H1 (cell line): ENCODE data around the gene CHRD. TPM values are rescaled to one million over a fixed set of nuclear protein-coding genes. Genes with fewer than 3 reads are reported as not detected.

Experiments
- CTCF ChIA-PET: fragments of 300-600 bp; sonication (Branson Sonifier 250); formaldehyde crosslinking; loops from one replicate; lab custom pipeline; 2021; ENCODE audit not compliant: partially characterized antibody; lab: Charles Lee
- POLR2A ChIA-PET: fragments of 300-600 bp; sonication (Branson Sonifier 250); formaldehyde crosslinking; loops from one replicate; lab custom pipeline; 2021; ENCODE audit warnings: inconsistent platforms; ENCODE audit not compliant: partially characterized antibody; lab: Charles Lee
- DNase-seq, 2 experiments: peaks; one replicate each; pipeline versions ENCODE4 v3.0.0 to v3.0.0-alpha.2; 2010 to 2022; ENCODE audit warnings: low spot score in 2 of 2, low read depth in 1 of 2, mixed read lengths in 1 of 2
- FAIRE-seq: peaks from 2 replicates; lab custom pipeline; 2011; peaks lifted over from hg19 to GRCh38; lab: Jason Lieb, UNC
- H2AFZ ChIP-seq: 2 replicates; pipeline ENCODE4 v1.8.1; 2012; ENCODE audit warnings: low read length, inconsistent platforms
- H2AK5ac ChIP-seq: 2 replicates; pipeline ENCODE4 v1.6.1; 2013; ENCODE audit warnings: low read depth, low read length
- H2BK120ac ChIP-seq: replicated peaks from 2 replicates; pipeline ENCODE3; 2013; ENCODE audit warnings: low read depth, low read length, inconsistent platforms
- H2BK12ac ChIP-seq: 2 replicates; pipeline ENCODE4 v1.6.1; 2013; ENCODE audit warnings: low read depth, low read length
- H2BK15ac ChIP-seq: 2 replicates; pipeline ENCODE4 v1.6.1; 2013; ENCODE audit warnings: low read length
- H2BK20ac ChIP-seq: 2 replicates; pipeline ENCODE4 v1.6.1; 2013; ENCODE audit warnings: low read length
- H2BK5ac ChIP-seq: 2 replicates; pipeline ENCODE4 v1.6.1; 2013; ENCODE audit warnings: low read depth, low read length
- H3K14ac ChIP-seq: 2 replicates; pipeline ENCODE4 v1.6.1; 2013; ENCODE audit warnings: inconsistent platforms; ENCODE audit not compliant: insufficient read length
- H3K18ac ChIP-seq: 2 replicates; pipeline ENCODE4 v1.6.1; 2013; ENCODE audit warnings: low read length; ENCODE audit errors: extremely low read depth
- H3K23ac ChIP-seq: 2 replicates; pipeline ENCODE4 v1.6.1; 2013; ENCODE audit warnings: inconsistent platforms; ENCODE audit not compliant: insufficient read length
- H3K23me2 ChIP-seq: 2 replicates; pipeline ENCODE4 v1.6.1; 2013; ENCODE audit warnings: low read depth, low read length
- H3K27ac ChIP-seq: 2 replicates; pipeline ENCODE4 v1.6.1; 2011; ENCODE audit warnings: low read depth, low read length, inconsistent platforms
- H3K27me3 ChIP-seq, 4 experiments: replicated peaks in 1 of 4; 1 replicate in 1 of 4; 2 replicates in 3 of 4; pipeline versions ENCODE4 v1.6.1 to v1.8.1; 2011 to 2013; ENCODE audit warnings: low read length in 3 of 4, mild to moderate bottlenecking in 3 of 4, inconsistent platforms in 2 of 4, mixed read lengths in 2 of 4, moderate library complexity in 1 of 4; ENCODE audit not compliant: control insufficient read depth in 3 of 4, insufficient read depth in 3 of 4; ENCODE audit errors: extremely low read depth in 1 of 4
- H3K36me3 ChIP-seq, 4 experiments: 2 replicates each; pipeline versions ENCODE4 v1.6.1 to v1.8.1; 2011 to 2013; ENCODE audit warnings: mild to moderate bottlenecking in 4 of 4, low read length in 3 of 4, moderate library complexity in 2 of 4, control low read depth in 1 of 4, inconsistent platforms in 1 of 4; ENCODE audit not compliant: insufficient read depth in 4 of 4, control insufficient read depth in 2 of 4
- H3K4ac ChIP-seq: replicated peaks from 2 replicates; pipeline ENCODE3; 2013; ENCODE audit warnings: low read length, low read depth, mixed read lengths, inconsistent platforms; ENCODE audit not compliant: insufficient read length
- H3K4me1 ChIP-seq, 4 experiments: replicated peaks in 1 of 4; 1 replicate in 1 of 4; 2 replicates in 3 of 4; pipeline versions ENCODE4 v1.6.1 to v1.8.1; 2011 to 2013; ENCODE audit warnings: low read length in 3 of 4, inconsistent platforms in 2 of 4, mixed read lengths in 1 of 4; ENCODE audit not compliant: insufficient read depth in 4 of 4, control insufficient read depth in 3 of 4
- H3K4me2 ChIP-seq, 2 experiments: 2 replicates each; pipeline versions ENCODE4 v1.6.1 to v1.8.1; 2011 to 2013; ENCODE audit warnings: low read depth in 2 of 2, low read length in 2 of 2, control low read depth in 1 of 2, inconsistent platforms in 1 of 2, mild to moderate bottlenecking in 1 of 2; ENCODE audit not compliant: insufficient read depth in 1 of 2
- H3K4me3 ChIP-seq, 4 experiments: fragments of 200-600, 300-600 bp in 1 of 4; sonication (generic), shearing (Covaris generic), sonication (Bioruptor Twin) in 1 of 4; 2 replicates each; pipeline versions ENCODE4 v1.5.1 to v1.8.1; 2011 to 2016; ENCODE audit warnings: low read length in 4 of 4, low read depth in 3 of 4, control low read depth in 2 of 4, inconsistent platforms in 2 of 4, mild to moderate bottlenecking in 2 of 4, mixed read lengths in 1 of 4, moderate library complexity in 1 of 4; ENCODE audit not compliant: insufficient read depth in 2 of 4; ENCODE audit errors: extremely low read depth in 1 of 4
- H3K56ac ChIP-seq: replicated peaks from 2 replicates; pipeline ENCODE3; 2013; ENCODE audit warnings: low read depth, mild to moderate bottlenecking, mixed read lengths, low read length, inconsistent platforms; ENCODE audit not compliant: insufficient read length
- H3K79me1 ChIP-seq: 2 replicates; pipeline ENCODE4 v1.6.1; 2013; ENCODE audit warnings: low read depth, low read length, control low read depth
- H3K79me2 ChIP-seq, 2 experiments: 2 replicates each; pipeline versions ENCODE4 v1.6.1 to v1.8.1; 2012 to 2013; ENCODE audit warnings: low read length in 2 of 2, mild to moderate bottlenecking in 2 of 2, inconsistent platforms in 1 of 2; ENCODE audit not compliant: insufficient read depth in 2 of 2, control insufficient read depth in 1 of 2
- H3K9ac ChIP-seq, 4 experiments: replicated peaks in 1 of 4; 1 replicate in 1 of 4; 2 replicates in 3 of 4; pipeline versions ENCODE4 v1.6.1 to v1.8.1; 2011 to 2013; ENCODE audit warnings: low read depth in 3 of 4, low read length in 3 of 4, control low read depth in 2 of 4, mild to moderate bottlenecking in 2 of 4, moderate library complexity in 2 of 4, inconsistent platforms in 1 of 4; ENCODE audit errors: extremely low read depth in 1 of 4
- H3K9me3 ChIP-seq, 2 experiments: 2 replicates each; pipeline versions ENCODE4 v1.6.1 to v1.8.1; 2012 to 2013; ENCODE audit warnings: mild to moderate bottlenecking in 2 of 2, moderate library complexity in 2 of 2, control low read depth in 1 of 2, inconsistent platforms in 1 of 2, low read depth in 1 of 2, low read length in 1 of 2, mixed read lengths in 1 of 2; ENCODE audit not compliant: insufficient read depth in 2 of 2
- H4K20me1 ChIP-seq, 2 experiments: replicated peaks in 1 of 2; 2 replicates each; pipeline versions ENCODE3 to v1.8.1; 2011 to 2013; ENCODE audit warnings: inconsistent platforms in 2 of 2, low read length in 2 of 2, mild to moderate bottlenecking in 1 of 2; ENCODE audit not compliant: insufficient read depth in 2 of 2, control insufficient read depth in 1 of 2
- H4K5ac ChIP-seq: 2 replicates; pipeline ENCODE4 v1.6.1; 2013; ENCODE audit warnings: low read length, low read depth, mixed read lengths, inconsistent platforms; ENCODE audit not compliant: insufficient read length
- H4K8ac ChIP-seq: 2 replicates; pipeline ENCODE4 v1.8.0; 2013; ENCODE audit warnings: mild to moderate bottlenecking, moderate library complexity, low read length, inconsistent platforms; ENCODE audit not compliant: insufficient read depth; ENCODE audit errors: extremely low read depth
- H4K91ac ChIP-seq: replicated peaks from 2 replicates; pipeline ENCODE3; 2013; ENCODE audit warnings: low read length, mixed read lengths, inconsistent platforms; ENCODE audit not compliant: insufficient read length
- CEBPB ChIP-seq: IDR thresholded peaks from 2 replicates; pipeline ENCODE4 v1.6.1; 2012; ENCODE audit warnings: low read depth, low read length
- CREB1 ChIP-seq: IDR thresholded peaks from 2 replicates; pipeline ENCODE4 v1.6.1; 2012; ENCODE audit warnings: inconsistent platforms
- JUND ChIP-seq: IDR thresholded peaks from 2 replicates; pipeline ENCODE4 v1.6.1; 2011; ENCODE audit warnings: mild to moderate bottlenecking, improper control_type of control experiment, low read length
- NANOG ChIP-seq: IDR thresholded peaks from 2 replicates; pipeline ENCODE4 v1.6.1; 2011; ENCODE audit warnings: low read length, low read depth, mild to moderate bottlenecking, inconsistent platforms; ENCODE audit not compliant: insufficient read depth, poor library complexity, severe bottlenecking
- RAD21 ChIP-seq, 2 experiments: IDR thresholded peaks in 1 of 2; conservative IDR thresholded peaks in 1 of 2; 2 replicates each; pipeline ENCODE4 v1.6.1; 2011; ENCODE audit warnings: low read depth in 2 of 2, low read length in 2 of 2, improper control_type of control experiment in 1 of 2, inconsistent platforms in 1 of 2, mild to moderate bottlenecking in 1 of 2, moderate library complexity in 1 of 2
- TCF12 ChIP-seq: IDR thresholded peaks from 2 replicates; pipeline ENCODE4 v1.6.1; 2011; ENCODE audit warnings: low read depth, mild to moderate bottlenecking, low read length
- ZNF274 ChIP-seq: IDR thresholded peaks from 2 replicates; pipeline ENCODE4 v1.7.0; 2012; ENCODE audit warnings: low read length, borderline replicate concordance; ENCODE audit errors: extremely low read depth
- WGBS, 2 experiments: shearing (Covaris generic) in 1 of 2; methylation state at CpG; one replicate each; pipeline versions ENCODE4 v1.1.6 to v1.1.7; 2013 to 2015; ENCODE audit warnings: low lambda C conversion rate in 2 of 2, mixed read lengths in 2 of 2, inconsistent platforms in 1 of 2, low coverage in 1 of 2, missing lambda C conversion rate in 1 of 2; ENCODE audit not compliant: insufficient replicate concordance in 2 of 2, insufficient coverage in 1 of 2, insufficient read length in 1 of 2; ENCODE audit errors: extremely low coverage in 1 of 2, missing lambda C conversion rate in 1 of 2; 5-methylcytosine and 5-hydroxymethylcytosine counted together
- polyA plus RNA-seq, 7 experiments: library from polyadenylated mRNA; depleted of rRNA in 3 of 7; stranded (reverse) in 5 of 7; unstranded in 2 of 7; fragments of >200 nt in 5 of 7; fragments of 200-250 nt in 2 of 7; gene quantifications; 1 replicate in 5 of 7; 2 replicates in 1 of 7; 4 replicates in 1 of 7; pipeline versions ENCODE4 v1.2.1 to v1.2.3, GENCODE V29; 2011 to 2013; ENCODE audit warnings: missing spikeins in 2 of 7, mixed read lengths in 2 of 7
- total RNA-seq: library from RNA; stranded (reverse); fragmentation: NEBNext Ultra II Directional; extraction: Animal tissue kit (Norgen Biotek cat#: 25700); gene quantifications from 2 replicates; pipeline ENCODE4 v1.2.1, GENCODE V29; 2021

Gene CHRD
- total and polyA plus RNA-seq, 2 of the 8 experiments (the other 6 are each of a cell fraction or from before 2014, with no cell fraction given) = 0.62 to 0.86 TPM

GRCh38 chr3:184372911-184373310 lies 6.9 kb upstream of the CHRD start:
- Histone ChIP-seq H4K20me1 (peaks cover 0 to 9% of the 10 kb centered on the region in 2 experiments), H3K14ac (no peak overlapping the region), H3K27me3 (peaks cover 0 to 3% (median 2%) of the 10 kb centered on the region in 4 experiments; a peak in 4 of 7 replicates), H4K5ac (no peak overlapping the region), H3K9me3 (no peaks in the 10 kb centered on the region), H2BK20ac (no peak overlapping the region), H3K36me3 (peaks cover 2 to 10% (median 8%) of the 10 kb centered on the region in 4 experiments; a peak in 7 of 8 replicates), H4K8ac (no peak overlapping the region), H2BK12ac (no peak overlapping the region), H3K23ac (no peak overlapping the region), H2BK120ac (no peak overlapping the region), H3K4me2 (no peak overlapping the region), H3K79me1 (no peaks in the 10 kb centered on the region), H3K4me3 (no peak overlapping the region), H3K27ac (no peak overlapping the region), H3K18ac (no peak overlapping the region), H3K4me1 (peaks cover 4 to 14% (median 12%) of the 10 kb centered on the region in 4 experiments), H2AFZ (no peak overlapping the region), H2BK15ac (no peak overlapping the region; the same call in 1 of the 2 replicates), H3K23me2 (no peaks in the 10 kb centered on the region; the same call in 1 of the 2 replicates), H3K79me2 (no peaks in the 10 kb centered on the region), H2BK5ac (no peak overlapping the region), H2AK5ac (no peak overlapping the region), H4K91ac (no peak overlapping the region), H3K4ac (no peak overlapping the region), H3K56ac (no peak overlapping the region), H3K9ac (no peak overlapping the region)
- WGBS, 2 experiments = 96% methylated on average over 4 of the region's 5 CpGs; no CpG with 5 or more reads in 1 of the 2 experiments
- POLR2A ChIA-PET = interaction anchor here (0.6 to 4.2 kb wide), 4 partner anchors 11 to 293 kb away, joined by 3 to 32 read pairs (median 3); partner anchors contain the start of genes CLCN2 and POLR2H
- no peak for FAIRE-seq
- no peak for DNase-seq
- CTCF ChIA-PET = interaction anchor here (0.9 to 11.5 kb wide), 28 partner anchors 9 to 184 kb away, joined by 3 to 223 read pairs (median 14); partner anchors contain the start of genes CHRD, CLCN2 and FAM131A
- TF ChIP-seq CREB1 (no peak), TCF12 (no peak), ZNF274 (no peak), JUND (no peak), CEBPB (no peak), NANOG (no peak), RAD21 (IDR thresholded peaks at IDR 0.05 in 1 of 2, conservative IDR thresholded peaks at IDR 0.05 in 1 of 2; ENCODE audit: low read depth in 2 of 2, low read length in 2 of 2) (no peak)
